LNCAP (cell line): ENCODE data around the gene AFAP1.

Experiments
- TF ChIP-seq, protein P1 (sequence below): fragments of 450-650 bp; IDR thresholded peaks from 2 replicates; pipeline ENCODE4 v1.5.1; 2017; ENCODE audit warnings: mild to moderate bottlenecking

The AFAP1 gene

DNA sequence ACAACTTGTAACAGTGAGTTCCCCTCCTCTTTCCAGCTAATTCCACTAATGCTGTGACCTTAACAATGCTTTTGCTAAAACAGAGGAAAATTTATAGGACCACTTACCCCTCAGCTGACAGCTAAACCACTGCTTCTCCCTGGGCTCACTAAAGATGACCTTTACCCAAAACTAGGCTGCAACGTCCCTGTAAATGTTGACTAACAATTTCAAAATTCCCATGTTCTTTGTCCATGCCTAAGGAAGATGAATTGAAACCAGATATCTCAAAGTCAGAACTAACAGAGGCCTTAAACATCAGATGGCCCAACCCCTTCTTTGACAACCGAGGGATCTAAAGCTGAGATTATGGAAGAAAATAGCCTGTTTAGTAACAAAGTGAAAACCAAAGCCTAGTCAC lies 32.5 kb downstream of the AFAP1 start:
- TF ChIP-seq, protein P1, sequence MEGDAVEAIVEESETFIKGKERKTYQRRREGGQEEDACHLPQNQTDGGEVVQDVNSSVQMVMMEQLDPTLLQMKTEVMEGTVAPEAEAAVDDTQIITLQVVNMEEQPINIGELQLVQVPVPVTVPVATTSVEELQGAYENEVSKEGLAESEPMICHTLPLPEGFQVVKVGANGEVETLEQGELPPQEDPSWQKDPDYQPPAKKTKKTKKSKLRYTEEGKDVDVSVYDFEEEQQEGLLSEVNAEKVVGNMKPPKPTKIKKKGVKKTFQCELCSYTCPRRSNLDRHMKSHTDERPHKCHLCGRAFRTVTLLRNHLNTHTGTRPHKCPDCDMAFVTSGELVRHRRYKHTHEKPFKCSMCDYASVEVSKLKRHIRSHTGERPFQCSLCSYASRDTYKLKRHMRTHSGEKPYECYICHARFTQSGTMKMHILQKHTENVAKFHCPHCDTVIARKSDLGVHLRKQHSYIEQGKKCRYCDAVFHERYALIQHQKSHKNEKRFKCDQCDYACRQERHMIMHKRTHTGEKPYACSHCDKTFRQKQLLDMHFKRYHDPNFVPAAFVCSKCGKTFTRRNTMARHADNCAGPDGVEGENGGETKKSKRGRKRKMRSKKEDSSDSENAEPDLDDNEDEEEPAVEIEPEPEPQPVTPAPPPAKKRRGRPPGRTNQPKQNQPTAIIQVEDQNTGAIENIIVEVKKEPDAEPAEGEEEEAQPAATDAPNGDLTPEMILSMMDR, result no peak

DNA sequence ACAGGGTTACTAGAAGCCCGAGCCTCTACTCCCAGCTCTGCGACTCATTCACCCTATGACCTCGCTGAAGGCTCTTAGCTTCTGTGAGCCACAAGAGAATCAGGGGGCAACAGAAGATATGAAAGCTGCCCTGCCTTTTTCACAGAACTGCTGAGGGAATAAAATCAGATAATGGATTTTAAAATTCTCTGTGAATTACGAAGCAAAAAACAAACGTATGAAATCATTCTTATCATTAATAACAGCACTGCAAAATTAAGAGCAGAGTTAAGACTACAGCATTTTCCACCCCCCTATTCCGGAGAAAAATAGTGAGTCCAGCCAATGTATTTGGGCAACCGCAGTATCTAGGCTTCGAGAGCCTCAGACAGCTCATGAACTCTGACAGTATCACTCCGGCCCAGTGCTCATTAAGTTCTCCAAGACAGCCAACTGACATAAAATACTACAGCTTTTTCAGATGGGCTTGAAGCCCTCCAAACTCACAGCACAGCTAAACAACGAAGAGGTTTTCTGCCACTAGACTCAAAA lies 33.4 kb downstream of the AFAP1 start:
- TF ChIP-seq, protein P1, result no peak

- TF ChIP-seq, protein P1, result no peak
Observed at GRCh38 chr4:7904952-7905915, 34.4 kb downstream of the AFAP1 start.

GRCh38 chr4:7903791-7904516 lies 35.7 kb downstream of the AFAP1 start:
- TF ChIP-seq, protein P1, result no peak

DNA sequence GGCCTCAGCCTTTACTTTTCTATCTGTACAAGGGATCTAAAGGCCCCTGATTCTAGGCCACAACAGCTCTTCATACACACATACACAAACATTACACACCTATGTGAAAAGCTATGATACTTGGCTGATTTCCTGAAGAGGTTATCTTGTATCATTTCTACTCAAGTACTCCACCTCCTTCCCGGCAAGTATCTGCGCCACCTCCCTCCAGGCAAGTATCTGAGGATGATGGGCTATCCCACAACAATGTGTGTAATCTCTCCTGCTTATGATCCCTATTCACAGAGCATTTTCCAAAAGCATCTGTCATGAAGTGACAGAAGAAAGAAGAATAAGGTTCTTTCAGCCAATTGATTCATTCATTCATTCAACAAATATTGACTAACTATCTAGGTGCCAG lies 36.8 kb downstream of the AFAP1 start:
- TF ChIP-seq, protein P1, result no peak

DNA sequence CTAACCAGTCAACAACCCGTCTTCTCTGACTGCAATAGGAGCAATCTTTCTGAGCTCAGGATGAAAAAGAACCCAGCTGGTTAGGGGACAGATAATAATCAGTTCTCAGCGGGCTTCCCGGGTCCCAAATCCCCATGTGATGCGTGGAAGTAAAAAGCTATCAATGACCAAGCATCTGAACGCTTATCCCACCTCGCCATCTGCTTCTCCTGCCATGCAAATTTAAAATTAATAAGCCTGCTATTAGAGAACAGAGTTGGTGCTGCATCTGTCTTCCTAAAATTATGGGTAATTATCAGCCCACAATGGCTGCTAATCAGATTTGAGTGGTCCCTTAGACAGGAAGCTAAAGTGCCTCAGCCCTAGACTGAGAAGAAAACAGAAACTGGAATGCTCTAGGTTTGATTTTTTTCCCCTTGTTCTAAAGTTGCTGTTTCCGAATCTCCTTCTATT lies 37.5 kb downstream of the AFAP1 start:
- TF ChIP-seq, protein P1, result no peak

DNA sequence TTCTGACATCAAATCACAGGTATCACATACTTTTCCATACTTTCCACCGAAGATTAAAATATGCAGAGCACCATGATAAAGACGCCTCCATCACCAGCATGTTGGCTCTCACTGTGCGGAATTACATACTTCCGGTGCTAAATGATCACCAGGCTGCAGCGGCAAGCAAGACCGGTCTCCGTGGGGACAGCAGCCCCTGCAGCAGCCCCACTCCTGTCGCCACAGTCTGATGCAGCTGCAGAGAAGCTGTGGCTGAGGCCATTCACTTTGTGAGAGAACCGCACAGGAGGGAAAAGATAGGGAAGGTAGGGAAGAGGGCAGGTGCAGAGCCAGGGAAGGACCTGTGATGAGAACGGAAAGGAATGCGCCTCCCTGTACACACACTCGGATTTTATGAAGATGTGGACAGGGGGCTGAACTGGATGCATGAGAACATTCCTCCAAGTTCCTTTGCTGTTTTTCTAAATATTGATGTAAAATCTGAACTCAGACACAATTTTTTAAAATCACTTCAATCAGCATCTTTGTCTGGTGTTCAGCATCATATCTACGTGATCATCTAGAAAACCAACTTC lies 38.3 kb downstream of the AFAP1 start:
- TF ChIP-seq, protein P1, result no peak
